Brain pericyte (primary cell): ENCODE results near the gene NOX3.
"Not testable (repeated sequence)": the region's sequence is repeated elsewhere in the genome, so short reads cannot be mapped to it uniquely, and the experiment has no call there.

ENCODE experiments used
- DNase-seq: peaks from one replicate; pipeline ENCODE4 v3.0.0-alpha.2; 2012; ENCODE audit warnings: low read depth, low spot score

The NOX3 gene

GRCh38 chr6:155374681-155375080, 81.0 kb downstream of the NOX3 start:
- DNase-seq = no peak

GRCh38 chr6:155373276-155373675, 82.4 kb downstream of the NOX3 start:
- no peak for DNase-seq

DNA sequence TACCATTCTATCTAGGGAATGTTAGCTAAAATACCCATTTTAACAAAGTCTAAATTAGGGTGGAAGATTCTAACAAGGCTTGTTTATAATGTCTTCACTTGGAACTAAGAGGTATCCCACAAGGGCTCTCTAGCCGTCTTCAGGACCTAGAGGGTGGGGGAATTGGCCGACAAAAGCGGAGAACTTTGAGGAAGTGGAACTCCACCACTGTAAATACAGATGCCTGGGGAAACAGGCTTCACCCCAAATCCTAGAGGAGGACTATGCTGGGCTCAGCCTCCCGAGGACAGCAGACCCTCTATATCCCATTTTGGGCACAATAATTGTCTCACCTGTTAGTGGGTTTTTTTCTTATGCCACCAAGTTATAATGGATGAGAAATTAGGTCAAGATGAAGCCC, 83.4 kb downstream of the NOX3 start:
- DNase-seq = no peak

- no peak for DNase-seq
Observed at GRCh38 chr6:155371230-155371629, 84.4 kb downstream of the NOX3 start.

DNA sequence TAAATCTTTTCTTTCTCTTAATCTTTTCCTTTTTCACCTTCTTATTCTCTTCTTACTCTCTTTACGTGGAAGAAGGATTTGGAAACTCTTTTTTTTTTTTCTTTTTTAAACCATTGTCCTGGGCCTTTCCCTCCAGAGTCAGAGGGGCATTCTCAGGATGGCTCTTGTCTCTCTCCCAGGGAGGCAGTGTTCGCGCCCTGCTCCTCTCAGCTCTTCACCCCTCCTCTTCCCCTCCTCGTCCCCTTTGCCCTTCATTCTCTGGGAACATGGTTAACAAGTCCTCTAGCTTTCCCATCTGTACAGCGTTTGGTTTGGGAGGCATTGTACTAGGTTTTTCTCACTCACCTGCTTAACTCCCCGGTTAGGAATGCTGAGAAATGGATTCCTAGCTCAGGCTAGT, 89.3 kb downstream of the NOX3 start:
- DNase-seq = no peak

- no peak for DNase-seq
Observed at GRCh38 chr6:155364844-155365437, 90.7 kb downstream of the NOX3 start.

DNA sequence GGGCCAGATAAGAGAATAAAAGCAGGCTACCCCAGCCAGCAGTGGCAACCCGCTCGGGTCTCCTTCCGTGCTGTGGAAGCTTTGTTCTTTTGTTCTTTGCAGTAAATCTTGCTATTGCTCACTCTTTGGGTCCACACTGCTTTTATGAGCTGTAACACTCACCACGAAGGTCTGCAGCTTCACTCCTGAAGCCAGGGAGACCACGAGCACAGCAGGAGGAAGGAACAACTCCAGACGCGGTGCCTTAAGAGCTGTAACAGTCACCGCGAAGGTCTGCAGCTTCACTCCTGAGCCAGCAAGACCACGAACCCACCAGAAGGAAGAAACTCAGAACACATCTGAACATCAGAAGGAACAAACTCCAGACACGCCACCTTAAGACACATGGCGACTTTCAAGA, 91.6 kb downstream of the NOX3 start:
- DNase-seq = not testable (repeated sequence)

GRCh38 chr6:155362968-155363632, 92.5 kb downstream of the NOX3 start:
- not testable (repeated sequence) for DNase-seq

DNA sequence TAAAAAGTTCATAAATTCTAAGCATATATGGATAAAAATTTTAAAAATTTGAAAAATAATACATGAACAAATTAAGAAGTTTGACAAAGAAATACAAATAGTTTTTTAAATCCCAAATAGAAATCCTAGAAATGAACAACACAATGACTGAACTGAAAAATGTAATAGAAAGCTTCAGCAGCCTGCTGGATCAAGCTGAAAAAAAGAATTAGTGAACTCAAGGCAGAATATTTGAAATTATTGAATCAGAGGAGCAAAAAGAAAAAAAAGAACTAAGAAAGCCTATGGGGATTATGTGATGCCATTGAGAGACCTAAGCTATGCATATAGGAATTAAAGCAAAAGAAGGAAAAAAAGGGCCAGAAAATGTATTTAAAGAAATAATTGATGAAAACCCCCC, 101.5 kb downstream of the NOX3 start:
- DNase-seq = no peak

DNA sequence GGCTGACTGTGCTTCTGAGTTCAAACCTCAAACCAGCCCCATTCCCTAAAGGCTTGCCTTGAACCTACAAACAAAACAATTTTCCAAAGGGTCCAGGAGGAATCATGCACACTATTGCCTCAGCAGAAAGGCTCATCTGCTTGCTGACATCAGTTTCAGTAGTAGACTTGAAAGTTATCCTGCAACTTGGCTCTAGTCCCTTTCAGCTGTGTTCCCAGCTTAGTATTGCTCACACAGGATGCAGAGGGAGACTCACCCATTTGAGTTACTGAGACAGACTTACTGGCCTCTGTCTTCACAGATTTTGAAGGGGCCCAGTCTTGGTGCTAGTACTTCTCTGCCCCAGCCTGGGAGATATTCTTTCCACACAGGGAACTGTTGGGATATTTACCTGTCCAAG, 102.8 kb downstream of the NOX3 start:
- DNase-seq = no peak

- DNase-seq = no peak
Observed at GRCh38 chr6:155352130-155352420, 103.6 kb downstream of the NOX3 start.

DNA sequence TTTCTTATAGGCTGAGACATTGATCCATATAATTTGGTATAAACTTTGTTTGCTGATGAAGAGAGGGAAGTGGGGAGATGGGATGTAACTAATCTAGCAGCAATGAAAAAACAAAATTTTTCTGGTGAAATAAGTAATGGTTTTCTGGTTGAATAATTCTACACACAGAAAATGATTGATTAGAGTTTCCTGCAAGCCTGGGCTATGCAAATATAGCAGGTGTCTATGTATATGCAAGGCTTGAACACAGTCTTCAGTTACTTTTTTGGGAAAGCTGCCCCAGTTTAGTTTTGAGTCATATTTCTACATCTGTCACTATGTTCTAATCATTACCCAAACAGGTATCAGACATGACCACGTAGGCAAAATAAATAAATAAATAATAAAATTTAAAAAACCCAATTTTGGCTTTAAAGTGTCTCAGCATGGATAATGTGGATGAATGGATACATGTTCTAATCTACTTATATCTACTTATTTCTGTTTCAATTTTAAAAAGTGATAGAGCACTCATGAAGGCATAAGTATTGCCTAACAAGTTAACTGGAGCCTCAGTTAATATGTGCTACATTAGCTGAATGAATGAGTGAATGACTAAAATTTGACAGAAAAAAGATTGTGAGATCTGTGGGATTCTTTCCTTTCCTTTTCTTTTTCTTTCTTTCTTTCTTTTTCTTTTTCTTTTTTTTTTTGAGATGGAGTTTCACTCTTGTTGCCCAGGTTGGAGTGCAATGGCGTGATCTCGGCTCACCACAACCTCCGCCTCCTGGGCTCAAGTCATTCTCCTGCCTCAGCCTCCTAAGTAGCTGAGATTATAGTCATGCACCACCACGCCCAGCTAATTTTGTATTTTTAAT, 104.1 kb downstream of the NOX3 start:
- DNase-seq = no peak

DNA sequence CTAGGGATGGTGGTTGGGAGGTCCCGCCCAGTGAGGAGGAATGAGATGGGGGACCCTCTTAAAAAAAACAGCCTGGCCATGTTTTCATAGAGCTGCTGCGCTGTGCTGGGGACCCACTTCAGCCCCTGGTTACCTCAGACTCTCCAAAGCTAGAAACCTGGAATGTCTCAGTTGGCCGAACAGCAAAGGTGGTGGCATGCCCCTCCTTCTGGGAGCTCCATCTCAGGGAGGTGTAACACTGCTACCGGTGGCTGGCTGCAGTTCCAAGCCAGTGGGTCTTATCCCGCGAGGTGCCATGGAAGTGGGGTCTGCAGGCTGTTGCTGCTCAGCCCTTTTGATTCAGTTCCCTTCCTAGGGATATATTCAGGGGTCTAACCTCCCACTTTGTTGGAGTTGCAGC, 105.7 kb downstream of the NOX3 start:
- DNase-seq = no peak

DNA sequence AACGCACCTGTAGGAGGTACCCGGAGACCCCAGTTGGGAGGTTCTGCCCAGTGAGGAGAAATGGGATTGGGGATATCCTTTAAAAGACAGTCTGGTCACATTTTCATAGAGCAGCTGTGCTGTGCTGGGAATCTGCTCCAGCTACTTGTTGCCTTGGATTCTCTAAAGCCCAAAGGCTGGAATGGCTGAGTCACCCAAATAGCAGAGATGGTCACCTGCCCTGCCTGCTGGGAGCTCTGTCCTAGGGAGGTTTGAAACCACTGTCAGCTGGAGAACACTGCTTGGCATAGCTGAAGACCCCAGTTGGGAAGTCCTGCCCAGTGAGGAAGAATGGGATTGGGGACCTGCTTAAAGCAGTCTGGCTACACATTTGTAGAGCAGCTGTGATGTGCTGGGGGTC, 106.5 kb downstream of the NOX3 start:
- DNase-seq = no peak

GRCh38 chr6:155347800-155348199, 107.8 kb downstream of the NOX3 start:
- no peak for DNase-seq

DNA sequence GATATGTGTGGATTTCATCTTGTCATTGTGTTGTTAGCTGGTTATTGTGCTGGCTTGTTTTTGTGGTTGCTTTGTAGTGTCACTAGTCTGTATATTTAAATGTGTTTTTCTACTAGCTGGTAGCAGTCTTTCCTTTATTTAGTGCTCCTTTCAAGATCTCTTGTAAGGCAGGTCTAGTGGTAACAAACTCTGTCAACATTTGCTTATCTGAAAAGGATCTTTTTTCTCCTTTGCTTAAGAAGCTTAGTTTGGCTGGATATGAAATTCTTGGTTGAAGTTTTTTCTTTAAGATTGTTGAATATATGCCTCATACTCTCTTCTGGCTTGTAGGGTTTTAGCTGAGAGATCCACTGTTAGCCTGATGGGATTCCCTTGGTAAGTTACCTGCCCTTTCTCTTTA, 108.7 kb downstream of the NOX3 start:
- no peak for DNase-seq
